ENCODE measurements around the gene MTG2.

MTG2 gene

GRCh38 chr20:62236766-62237513 is 54.1 kb downstream of the MTG2 start:
- no peak for DNase-seq

GRCh38 chr20:62237514-62237800 is 54.6 kb downstream of the MTG2 start:
- DNase-seq: no peak

- peak; percentile 98 for DNase-seq
Measured at GRCh38 chr20:62237801-62238568, 55.2 kb downstream of the MTG2 start, which contains the start of gene OSBPL2. Gene OSBPL2 (plus strand): TSS chr20:62238521. CDS start chr20:62256185, 17,664 bp downstream.

- no peak for DNase-seq
Measured at GRCh38 chr20:62238569-62239277, 55.9 kb downstream of the MTG2 start.

GRCh38 chr20:62239278-62239879 is 56.6 kb downstream of the MTG2 start:
- DNase-seq: no peak

GRCh38 chr20:62240020-62240685 is 57.3 kb downstream of the MTG2 start:
- no peak for DNase-seq

- DNase-seq: no peak
Measured at GRCh38 chr20:62241506-62241905, 58.7 kb downstream of the MTG2 start.

GRCh38 chr20:62242176-62242575 is 59.3 kb downstream of the MTG2 start:
- no peak for DNase-seq

- no peak for DNase-seq
Measured at GRCh38 chr20:62243106-62243505, 60.3 kb downstream of the MTG2 start.

- DNase-seq: no peak
Measured at GRCh38 chr20:62243906-62244515, 61.2 kb downstream of the MTG2 start.

- DNase-seq: no peak
Measured at GRCh38 chr20:62244644-62245108, 61.8 kb downstream of the MTG2 start.

GRCh38 chr20:62245911-62246280 is 63.1 kb downstream of the MTG2 start:
- no peak for DNase-seq

- no peak for DNase-seq
Measured at GRCh38 chr20:62246431-62246830, 63.6 kb downstream of the MTG2 start.

- DNase-seq: no peak
Measured at GRCh38 chr20:62246872-62247652, 64.2 kb downstream of the MTG2 start.

GRCh38 chr20:62248890-62249560 is 66.2 kb downstream of the MTG2 start:
- no peak for DNase-seq

- DNase-seq: no peak
Measured at GRCh38 chr20:62252342-62252966, 69.6 kb downstream of the MTG2 start.
